ENCODE measurements around the gene C17orf58. TPM values are rescaled to one million over a fixed set of nuclear protein-coding genes. Genes with fewer than 3 reads are reported as not detected.

The C17orf58 gene
- total and polyA plus RNA-seq, 2 experiments from 2014 or later: 30.9 to 35.8 TPM

- H3K9me2 ChIP-seq (ENCODE audit: insufficient read depth): no peaks in the 10 kb centered on the region
- 0 out of 2 replicates have a peak overlapping the region, but pooled peaks have one; percentile 26 for H3K27ac ChIP-seq (ENCODE audit: low read depth)
- H3F3A ChIP-seq (replicated peaks; ENCODE audit: low read depth): no peaks in the 10 kb centered on the region; the same call in 1 of the 2 replicates
- Mint-ChIP-seq H3K36me3 (ENCODE audit: low read depth) (no peaks in the 10 kb centered on the region; the same call in 2 of the 3 replicates), H3K4me3 (no peak overlapping the region), H3K9me3 (no peaks in the 10 kb centered on the region), H3K27ac (no peak overlapping the region), H3K4me1 (peaks cover 14% of the 10 kb centered on the region), H3K27me3 (ENCODE audit: insufficient read depth, low read depth, poor library complexity) (peaks cover 19% of the 10 kb centered on the region)
- TF ChIP-seq EZH2 (IDR thresholded peaks at IDR 0.05; ENCODE audit: low read depth, unreplicated experiment) (no peak), STAT1 (IDR thresholded peaks at IDR 0.05; ENCODE audit: unreplicated experiment) (no peak), POLR2AphosphoS5 (IDR thresholded peaks at IDR 0.05; ENCODE audit: low read depth) (no peak), ZNF114 (CRISPR knock-in tag; IDR thresholded peaks at IDR 0.05) (no peak), EZH2phosphoT487 (IDR thresholded peaks at IDR 0.05; ENCODE audit: unreplicated experiment) (no peak)
- H3K27me3 ChIP-seq (ENCODE audit: insufficient read depth): peaks cover 30% of the 10 kb centered on the region
- no peak for DNase-seq (ENCODE audit: low spot score)
- H2AFZ ChIP-seq: no peak overlapping the region
- no peak overlapping the region for H3K4me3 ChIP-seq
- no peaks in the 10 kb centered on the region for H4K20me1 ChIP-seq (replicated peaks; ENCODE audit: insufficient read depth)
- no peaks in the 10 kb centered on the region for H3K79me2 ChIP-seq (replicated peaks; ENCODE audit: insufficient read depth)
- no peaks in the 10 kb centered on the region for H3K36me3 ChIP-seq (ENCODE audit: insufficient read depth)
- no peak for ATAC-seq
- no peak overlapping the region for H3K4me2 ChIP-seq
- H3K4me1 ChIP-seq (ENCODE audit: insufficient read depth): peaks cover 10% of the 10 kb centered on the region
Measured at GRCh38 chr17:67999291-67999911, 3.1 kb upstream of the C17orf58 start.

GRCh38 chr17:67998466-67998865, 2.2 kb upstream of the C17orf58 start:
- ATAC-seq: no peak
- Histone ChIP-seq H4K20me1 (replicated peaks; ENCODE audit: insufficient read depth) (no peaks in the 10 kb centered on the region), H2AFZ (no peak overlapping the region), H3K79me2 (replicated peaks; ENCODE audit: insufficient read depth) (no peaks in the 10 kb centered on the region), H3K36me3 (ENCODE audit: insufficient read depth) (no peaks in the 10 kb centered on the region), H3K27me3 (ENCODE audit: insufficient read depth) (peaks cover 30% of the 10 kb centered on the region), H3F3A (replicated peaks; ENCODE audit: low read depth) (peaks cover 3% of the 10 kb centered on the region; the same call in 1 of the 2 replicates), H3K4me2 (no peak overlapping the region), H3K4me3 (no peak overlapping the region), H3K27ac (ENCODE audit: low read depth) (no peak overlapping the region), H3K4me1 (ENCODE audit: insufficient read depth) (peaks cover 10% of the 10 kb centered on the region), H3K9me2 (ENCODE audit: insufficient read depth) (no peaks in the 10 kb centered on the region)
- Mint-ChIP-seq H3K27me3 (ENCODE audit: insufficient read depth, low read depth, poor library complexity) (peaks cover 23% of the 10 kb centered on the region), H3K4me3 (no peak overlapping the region), H3K36me3 (ENCODE audit: low read depth) (no peaks in the 10 kb centered on the region; the same call in 2 of the 3 replicates), H3K9me3 (no peaks in the 10 kb centered on the region), H3K27ac (no peak overlapping the region), H3K4me1 (peaks cover 15% of the 10 kb centered on the region)
- DNase-seq (ENCODE audit: low spot score): peak; percentile 43
- TF ChIP-seq, protein P1, sequence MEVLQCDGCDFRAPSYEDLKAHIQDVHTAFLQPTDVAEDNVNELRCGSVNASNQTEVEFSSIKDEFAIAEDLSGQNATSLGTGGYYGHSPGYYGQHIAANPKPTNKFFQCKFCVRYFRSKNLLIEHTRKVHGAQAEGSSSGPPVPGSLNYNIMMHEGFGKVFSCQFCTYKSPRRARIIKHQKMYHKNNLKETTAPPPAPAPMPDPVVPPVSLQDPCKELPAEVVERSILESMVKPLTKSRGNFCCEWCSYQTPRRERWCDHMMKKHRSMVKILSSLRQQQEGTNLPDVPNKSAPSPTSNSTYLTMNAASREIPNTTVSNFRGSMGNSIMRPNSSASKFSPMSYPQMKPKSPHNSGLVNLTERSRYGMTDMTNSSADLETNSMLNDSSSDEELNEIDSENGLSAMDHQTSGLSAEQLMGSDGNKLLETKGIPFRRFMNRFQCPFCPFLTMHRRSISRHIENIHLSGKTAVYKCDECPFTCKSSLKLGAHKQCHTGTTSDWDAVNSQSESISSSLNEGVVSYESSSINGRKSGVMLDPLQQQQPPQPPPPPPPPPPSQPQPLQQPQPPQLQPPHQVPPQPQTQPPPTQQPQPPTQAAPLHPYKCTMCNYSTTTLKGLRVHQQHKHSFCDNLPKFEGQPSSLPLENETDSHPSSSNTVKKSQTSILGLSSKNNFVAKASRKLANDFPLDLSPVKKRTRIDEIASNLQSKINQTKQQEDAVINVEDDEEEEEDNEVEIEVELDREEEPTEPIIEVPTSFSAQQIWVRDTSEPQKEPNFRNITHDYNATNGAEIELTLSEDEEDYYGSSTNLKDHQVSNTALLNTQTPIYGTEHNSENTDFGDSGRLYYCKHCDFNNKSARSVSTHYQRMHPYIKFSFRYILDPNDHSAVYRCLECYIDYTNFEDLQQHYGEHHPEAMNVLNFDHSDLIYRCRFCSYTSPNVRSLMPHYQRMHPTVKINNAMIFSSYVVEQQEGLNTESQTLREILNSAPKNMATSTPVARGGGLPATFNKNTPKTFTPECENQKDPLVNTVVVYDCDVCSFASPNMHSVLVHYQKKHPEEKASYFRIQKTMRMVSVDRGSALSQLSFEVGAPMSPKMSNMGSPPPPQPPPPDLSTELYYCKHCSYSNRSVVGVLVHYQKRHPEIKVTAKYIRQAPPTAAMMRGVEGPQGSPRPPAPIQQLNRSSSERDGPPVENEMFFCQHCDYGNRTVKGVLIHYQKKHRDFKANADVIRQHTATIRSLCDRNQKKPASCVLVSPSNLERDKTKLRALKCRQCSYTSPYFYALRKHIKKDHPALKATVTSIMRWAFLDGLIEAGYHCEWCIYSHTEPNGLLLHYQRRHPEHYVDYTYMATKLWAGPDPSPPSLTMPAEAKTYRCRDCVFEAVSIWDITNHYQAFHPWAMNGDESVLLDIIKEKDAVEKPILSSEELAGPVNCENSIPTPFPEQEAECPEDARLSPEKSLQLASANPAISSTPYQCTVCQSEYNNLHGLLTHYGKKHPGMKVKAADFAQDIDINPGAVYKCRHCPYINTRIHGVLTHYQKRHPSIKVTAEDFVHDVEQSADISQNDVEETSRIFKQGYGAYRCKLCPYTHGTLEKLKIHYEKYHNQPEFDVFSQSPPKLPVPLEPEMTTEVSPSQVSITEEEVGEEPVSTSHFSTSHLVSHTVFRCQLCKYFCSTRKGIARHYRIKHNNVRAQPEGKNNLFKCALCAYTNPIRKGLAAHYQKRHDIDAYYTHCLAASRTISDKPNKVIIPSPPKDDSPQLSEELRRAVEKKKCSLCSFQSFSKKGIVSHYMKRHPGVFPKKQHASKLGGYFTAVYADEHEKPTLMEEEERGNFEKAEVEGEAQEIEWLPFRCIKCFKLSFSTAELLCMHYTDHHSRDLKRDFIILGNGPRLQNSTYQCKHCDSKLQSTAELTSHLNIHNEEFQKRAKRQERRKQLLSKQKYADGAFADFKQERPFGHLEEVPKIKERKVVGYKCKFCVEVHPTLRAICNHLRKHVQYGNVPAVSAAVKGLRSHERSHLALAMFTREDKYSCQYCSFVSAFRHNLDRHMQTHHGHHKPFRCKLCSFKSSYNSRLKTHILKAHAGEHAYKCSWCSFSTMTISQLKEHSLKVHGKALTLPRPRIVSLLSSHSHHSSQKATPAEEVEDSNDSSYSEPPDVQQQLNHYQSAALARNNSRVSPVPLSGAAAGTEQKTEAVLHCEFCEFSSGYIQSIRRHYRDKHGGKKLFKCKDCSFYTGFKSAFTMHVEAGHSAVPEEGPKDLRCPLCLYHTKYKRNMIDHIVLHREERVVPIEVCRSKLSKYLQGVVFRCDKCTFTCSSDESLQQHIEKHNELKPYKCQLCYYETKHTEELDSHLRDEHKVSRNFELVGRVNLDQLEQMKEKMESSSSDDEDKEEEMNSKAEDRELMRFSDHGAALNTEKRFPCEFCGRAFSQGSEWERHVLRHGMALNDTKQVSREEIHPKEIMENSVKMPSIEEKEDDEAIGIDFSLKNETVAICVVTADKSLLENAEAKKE (CRISPR knock-in tag; IDR thresholded peaks at IDR 0.05): no peak
- TF ChIP-seq POLR2AphosphoS5 (IDR thresholded peaks at IDR 0.05; ENCODE audit: low read depth) (no peak), NANOG (IDR thresholded peaks at IDR 0.05; ENCODE audit: borderline replicate concordance) (no peak), CREB1 (CRISPR knock-in tag; IDR thresholded peaks at IDR 0.05; ENCODE audit: low read depth) (no peak), EZH2phosphoT487 (IDR thresholded peaks at IDR 0.05; ENCODE audit: unreplicated experiment) (no peak), ZNF331 (CRISPR knock-in tag; IDR thresholded peaks at IDR 0.05; ENCODE audit: low read depth) (no peak), JUNB (IDR thresholded peaks at IDR 0.05; ENCODE audit: unreplicated experiment) (no peak), EZH2 (IDR thresholded peaks at IDR 0.05; ENCODE audit: low read depth, unreplicated experiment) (no peak), STAT1 (IDR thresholded peaks at IDR 0.05; ENCODE audit: unreplicated experiment) (no peak)
- TF ChIP-seq, protein P2, sequence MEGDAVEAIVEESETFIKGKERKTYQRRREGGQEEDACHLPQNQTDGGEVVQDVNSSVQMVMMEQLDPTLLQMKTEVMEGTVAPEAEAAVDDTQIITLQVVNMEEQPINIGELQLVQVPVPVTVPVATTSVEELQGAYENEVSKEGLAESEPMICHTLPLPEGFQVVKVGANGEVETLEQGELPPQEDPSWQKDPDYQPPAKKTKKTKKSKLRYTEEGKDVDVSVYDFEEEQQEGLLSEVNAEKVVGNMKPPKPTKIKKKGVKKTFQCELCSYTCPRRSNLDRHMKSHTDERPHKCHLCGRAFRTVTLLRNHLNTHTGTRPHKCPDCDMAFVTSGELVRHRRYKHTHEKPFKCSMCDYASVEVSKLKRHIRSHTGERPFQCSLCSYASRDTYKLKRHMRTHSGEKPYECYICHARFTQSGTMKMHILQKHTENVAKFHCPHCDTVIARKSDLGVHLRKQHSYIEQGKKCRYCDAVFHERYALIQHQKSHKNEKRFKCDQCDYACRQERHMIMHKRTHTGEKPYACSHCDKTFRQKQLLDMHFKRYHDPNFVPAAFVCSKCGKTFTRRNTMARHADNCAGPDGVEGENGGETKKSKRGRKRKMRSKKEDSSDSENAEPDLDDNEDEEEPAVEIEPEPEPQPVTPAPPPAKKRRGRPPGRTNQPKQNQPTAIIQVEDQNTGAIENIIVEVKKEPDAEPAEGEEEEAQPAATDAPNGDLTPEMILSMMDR (conservative IDR thresholded peaks at IDR 0.05; ENCODE audit: low read depth in 2 of 2): no peak
- TF ChIP-seq, protein P3, sequence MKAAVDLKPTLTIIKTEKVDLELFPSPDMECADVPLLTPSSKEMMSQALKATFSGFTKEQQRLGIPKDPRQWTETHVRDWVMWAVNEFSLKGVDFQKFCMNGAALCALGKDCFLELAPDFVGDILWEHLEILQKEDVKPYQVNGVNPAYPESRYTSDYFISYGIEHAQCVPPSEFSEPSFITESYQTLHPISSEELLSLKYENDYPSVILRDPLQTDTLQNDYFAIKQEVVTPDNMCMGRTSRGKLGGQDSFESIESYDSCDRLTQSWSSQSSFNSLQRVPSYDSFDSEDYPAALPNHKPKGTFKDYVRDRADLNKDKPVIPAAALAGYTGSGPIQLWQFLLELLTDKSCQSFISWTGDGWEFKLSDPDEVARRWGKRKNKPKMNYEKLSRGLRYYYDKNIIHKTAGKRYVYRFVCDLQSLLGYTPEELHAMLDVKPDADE (IDR thresholded peaks at IDR 0.05): no peak
